Stimulated activated CD4-positive, alpha-beta T cell treated with anti-CD3 and anti-CD28 coated beads, Interleukin-2, amount 100 ng/mL, for 24 hours (primary cell): Measurements from ENCODE around the gene SLC9A6.
"Not testable (repeated sequence)": the region's sequence is repeated elsewhere in the genome, so short reads cannot be mapped to it uniquely, and the experiment has no call there.

Source experiments
- DNase-seq, 2 donors: peaks; one replicate each; pipeline ENCODE4 v3.0.0-alpha.2; 2020

Gene SLC9A6

DNA sequence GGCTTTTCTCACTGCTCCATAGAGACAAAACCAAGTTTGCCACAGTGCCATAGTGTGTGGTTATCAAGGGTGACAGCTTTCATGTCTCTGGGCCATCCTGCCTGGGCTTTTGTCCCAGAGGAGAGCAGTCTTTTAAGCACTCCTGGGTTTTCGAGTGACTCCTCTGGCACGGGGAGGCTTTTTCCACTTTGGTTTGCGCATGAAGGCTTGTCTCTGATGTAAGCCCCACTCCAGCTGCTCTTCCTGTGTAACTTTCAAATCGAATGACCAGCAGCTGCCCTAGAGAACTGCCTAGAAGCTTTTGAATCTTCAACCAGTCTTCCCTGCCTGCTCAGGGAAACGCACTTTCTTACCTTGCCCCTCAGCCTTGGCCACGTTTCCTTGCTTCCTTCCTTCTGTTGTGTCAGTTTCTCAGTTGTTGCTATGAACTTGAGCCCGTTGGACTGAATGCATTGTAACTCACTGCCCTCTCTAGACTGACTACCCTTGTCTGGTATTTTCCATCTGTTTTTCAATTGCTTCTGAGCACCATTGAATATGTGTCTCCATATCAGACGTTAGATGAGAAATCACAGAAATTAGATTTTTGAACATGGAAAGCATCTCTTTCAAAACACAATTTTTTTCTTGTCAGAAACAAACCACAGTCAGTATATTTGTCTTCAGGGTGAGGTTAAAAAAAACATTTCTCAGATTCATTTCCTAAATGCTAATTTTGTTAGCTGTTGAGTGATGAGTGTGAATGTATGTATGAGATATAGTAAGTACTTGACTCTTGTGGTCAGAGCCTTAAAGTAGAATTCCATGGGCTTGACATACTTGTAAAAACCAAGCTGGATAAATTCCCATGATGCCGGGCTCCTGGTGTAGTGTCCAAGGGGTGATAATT lies 45.3 kb downstream of the SLC9A6 start:
- no peak for DNase-seq

DNA sequence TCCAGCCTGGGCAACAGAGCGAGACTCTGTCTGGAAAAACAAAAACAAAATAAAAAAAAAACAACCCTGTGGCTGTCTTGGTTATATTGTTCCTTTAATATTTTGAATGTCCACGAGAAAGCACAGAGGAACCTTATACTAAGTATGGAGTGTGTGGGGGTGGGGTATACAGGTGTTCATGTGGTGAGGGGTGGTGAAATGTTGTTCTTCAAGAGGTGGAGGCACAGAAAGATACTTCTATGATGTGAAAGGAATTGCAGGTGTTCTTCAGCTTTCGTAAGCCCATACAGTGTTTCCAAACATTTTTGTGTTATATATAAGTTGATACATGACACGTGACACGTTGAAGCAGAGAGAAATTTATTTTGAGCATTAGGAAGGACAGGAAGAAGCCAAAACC lies 46.4 kb downstream of the SLC9A6 start:
- no peak for DNase-seq

DNA sequence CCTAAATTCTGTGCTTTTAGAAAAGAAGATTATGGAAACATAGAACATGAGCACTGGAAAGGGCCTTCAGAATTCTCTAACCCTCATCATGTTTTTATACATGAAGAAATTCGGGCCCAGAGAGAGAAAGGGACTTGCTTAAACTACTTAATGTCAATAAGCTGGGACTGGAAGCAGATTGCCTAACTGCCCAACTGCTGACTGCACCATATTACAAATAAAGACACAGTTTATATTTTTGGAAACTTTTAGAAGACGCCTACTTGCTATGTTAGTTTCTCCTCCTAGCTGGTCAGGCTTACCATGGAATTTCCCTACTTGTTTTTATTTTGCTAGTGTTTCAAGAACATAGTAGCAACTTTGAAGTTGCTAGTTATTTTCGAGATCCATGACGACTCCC lies 47.1 kb downstream of the SLC9A6 start:
- no peak for DNase-seq

DNA sequence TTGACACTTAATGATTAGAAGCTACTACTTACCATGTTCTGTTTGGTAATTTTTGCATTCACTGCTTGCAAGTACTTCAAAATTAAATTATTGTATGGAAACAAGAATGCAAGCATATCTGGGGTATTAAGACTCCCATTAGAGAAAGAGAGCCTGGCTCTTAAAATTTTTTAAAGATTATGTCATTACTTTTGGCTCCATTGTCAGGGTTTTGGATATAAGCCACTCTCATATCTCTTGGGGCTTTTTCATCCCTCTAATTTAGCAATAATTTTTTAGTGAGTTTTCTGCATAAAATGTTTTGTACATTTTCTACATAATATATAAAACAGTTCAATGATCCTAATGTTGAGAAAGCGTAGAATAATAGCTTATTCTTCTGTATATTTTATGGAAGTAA lies 49.4 kb downstream of the SLC9A6 start:
- no peak for DNase-seq

DNA sequence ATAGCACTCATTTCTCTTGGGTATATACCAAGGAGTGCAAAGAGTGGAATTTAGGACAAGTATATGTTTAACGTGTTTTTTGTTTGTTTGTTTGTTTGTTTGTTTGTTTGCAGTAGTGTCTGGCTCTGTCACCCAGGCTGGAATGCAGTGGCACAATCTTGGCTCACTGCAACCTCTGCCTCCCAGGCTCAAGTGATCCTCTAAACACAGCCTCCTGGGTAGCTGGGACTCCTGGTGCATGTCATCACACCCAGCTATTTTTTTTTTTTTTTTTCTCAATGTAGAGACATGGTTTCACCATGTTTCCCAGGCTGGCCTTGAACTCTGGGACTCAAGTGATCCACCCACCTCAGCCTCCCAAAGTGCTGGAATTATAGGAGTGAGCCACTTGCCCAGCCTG lies 50.4 kb downstream of the SLC9A6 start:
- DNase-seq, result no peak

DNA sequence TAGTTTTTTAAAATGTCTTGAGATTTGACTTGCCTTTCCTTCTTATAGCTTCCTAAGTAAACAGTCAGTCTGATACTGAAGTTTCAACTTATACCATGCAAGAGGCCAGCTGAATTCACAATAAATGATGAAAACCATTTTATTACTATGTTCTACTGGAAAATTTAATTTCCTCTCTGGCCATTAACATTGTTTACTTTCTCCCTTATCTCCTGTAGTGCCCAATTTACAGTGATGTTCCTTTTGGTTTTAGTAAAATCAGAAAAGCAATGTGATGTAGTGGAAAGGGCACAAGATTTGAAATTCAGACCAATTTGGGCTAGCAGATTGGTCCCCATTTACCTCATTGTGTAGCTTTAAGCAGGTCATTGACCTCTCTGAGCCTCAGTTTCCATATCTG lies 54.2 kb downstream of the SLC9A6 start:
- DNase-seq, result no peak

DNA sequence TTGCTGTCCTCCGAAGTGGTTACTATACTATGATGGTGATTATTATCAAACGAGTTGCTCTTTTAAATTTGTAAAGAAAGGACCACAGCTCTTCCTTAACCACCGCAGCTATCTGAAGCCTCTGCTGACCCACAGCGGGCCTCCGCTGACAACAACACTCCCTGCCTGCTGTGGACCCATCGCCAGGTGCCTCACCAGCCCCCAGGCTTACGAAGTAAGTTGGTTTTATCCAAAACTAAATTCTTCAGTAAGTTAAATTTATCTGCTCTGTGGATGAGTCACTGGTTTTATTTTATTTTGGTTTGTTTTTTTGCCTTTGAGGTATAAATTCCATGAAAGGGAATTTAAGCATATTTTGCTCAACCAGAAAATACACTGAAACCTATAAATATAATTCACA lies 54.7 kb downstream of the SLC9A6 start:
- no peak for DNase-seq

DNA sequence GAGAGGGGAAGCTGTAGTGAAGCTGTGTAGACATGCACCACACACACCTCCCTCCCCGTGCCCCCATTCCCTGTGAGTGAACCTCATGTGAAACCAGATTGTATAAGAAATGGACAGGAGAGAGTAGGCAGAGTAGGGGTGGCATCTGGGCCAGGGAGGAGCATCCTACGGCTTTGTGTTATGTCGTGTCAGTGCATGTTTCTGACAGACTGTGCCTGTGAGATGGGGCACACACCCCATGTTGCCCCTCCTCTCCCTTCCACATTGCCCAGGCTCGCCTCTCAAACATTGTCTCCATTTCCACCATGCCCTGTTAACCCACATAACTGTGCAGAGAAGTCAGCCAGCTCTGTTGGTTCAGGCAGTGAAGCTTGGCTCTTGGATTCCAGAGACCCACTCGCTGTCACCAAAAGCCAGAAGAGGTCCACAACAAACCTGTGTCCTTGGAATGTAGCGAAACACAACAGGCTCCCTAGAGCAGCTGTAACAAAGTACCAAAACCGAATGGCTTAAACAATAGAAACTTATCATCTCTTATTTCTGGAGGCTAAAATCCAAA lies 56.1 kb downstream of the SLC9A6 start:
- DNase-seq, result no peak

DNA sequence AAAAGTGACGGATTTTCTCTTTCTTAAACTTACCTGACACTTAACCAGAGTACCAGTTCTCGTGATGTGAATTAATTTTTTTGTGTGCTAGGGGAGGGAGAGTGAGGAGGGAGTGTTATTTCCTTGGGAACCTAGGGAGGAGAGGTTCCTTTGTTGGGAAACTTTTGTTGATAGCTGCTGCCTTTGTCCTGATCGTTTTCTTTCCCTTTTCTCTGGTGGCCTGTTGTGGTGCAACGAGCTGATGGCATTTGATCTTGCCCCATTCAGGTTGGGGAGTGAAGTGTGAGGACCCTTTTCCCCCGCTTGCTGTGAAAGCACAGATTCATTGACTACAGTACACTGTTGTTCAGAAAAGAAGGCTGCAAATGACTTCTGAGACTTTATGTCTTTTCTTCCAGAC lies 59.8 kb downstream of the SLC9A6 start:
- no peak for DNase-seq

DNA sequence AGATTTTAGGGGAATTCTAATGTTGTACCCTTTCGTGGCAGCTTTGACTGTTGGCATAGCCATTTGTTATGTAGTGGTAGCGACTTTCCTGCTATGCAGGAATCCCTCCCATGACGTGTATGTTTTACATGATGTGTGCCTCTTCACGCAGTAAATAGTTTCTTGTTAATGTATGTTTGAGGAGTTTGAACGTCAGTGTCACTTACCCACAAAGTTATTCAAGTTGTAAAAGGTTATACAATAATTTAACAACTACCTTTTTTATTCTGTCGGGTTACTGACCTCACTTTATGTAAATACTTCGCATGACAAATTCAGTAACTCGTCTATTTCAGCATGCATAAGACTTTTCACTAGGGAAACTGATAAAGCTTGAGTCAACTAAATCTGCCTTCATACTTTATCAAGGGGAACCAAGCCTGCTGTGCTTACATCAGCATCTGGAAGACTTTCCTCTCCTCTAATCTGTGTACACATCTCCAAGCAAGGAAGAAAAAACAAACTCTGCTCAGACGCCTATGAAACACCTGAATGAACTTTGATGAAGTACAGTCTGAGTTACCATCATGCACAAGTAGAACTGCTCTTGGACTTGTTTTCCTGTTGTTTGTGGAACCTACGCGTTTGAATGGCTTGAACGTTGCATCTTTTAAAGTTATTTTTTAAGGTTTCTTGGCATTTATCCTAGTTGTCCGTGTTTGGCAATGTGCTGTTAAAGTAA lies 61.2 kb downstream of the SLC9A6 start:
- no peak for DNase-seq

DNA sequence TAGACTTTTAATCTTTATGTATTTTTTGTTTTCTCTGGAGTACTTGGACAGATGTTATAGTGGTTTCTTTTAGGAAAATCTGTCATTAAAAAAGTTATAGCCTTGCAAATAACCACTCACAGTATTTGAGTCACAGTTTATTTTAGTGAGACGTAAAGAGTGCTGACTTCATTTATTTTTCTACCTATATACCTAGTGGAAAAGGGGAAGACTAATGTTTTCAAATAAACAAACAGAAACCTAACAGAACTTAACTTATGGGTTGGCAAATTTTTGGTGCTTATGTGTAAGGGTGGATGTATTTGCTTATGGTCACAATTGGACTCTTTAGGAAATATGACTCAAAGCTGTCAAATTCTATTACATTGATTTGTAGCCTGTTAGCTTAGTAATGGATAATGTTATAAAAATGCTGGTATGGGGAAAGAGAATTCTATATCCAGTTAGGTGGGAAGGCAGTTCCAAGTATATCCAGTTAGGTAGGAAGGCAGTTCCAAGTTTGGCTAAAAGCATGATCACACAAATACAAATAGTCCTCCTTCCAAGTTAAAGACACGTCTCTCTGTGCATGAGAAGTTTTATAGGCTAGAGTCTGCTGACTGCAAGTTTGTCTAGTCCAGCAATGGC lies 61.9 kb downstream of the SLC9A6 start:
- no peak for DNase-seq

DNA sequence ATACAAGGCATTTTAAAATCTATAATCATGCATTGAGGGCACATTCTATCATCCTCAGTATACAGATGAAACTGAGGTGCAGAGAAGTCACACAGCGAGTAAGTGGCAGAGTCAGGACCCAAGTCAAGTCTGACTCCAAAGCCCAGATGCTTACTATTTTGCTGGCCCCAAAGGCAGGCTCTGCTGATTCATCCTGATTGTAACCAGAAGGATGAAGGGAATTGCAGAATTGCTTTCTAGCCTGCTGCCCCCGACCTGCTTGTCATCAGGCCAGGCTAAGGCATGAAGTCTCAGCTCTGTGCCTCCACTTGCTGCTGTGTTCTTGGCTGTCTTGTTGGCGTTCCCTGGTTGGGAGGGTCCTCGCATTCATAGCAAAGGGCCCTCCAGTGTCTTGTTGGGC lies 62.7 kb downstream of the SLC9A6 start:
- no peak for DNase-seq

DNA sequence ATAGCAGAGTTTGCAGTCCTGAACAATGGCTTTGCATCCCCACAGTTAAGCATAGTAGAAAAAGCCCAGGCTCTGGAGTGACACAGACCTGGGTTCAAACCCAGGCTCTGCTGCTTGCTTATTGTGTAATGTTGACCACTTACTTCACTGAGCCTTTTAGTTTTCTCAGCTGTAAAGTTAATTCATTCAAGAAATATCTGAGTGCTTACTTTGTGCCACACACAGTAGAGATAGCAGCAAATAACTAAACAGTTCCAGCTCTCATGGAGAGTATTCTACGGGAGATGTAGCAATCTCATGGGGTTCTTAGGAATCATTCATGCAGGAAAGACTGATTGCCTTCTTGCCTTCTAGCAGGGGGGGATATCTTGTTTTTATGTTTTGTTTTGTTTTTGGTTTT lies 63.2 kb downstream of the SLC9A6 start:
- DNase-seq, result no peak

DNA sequence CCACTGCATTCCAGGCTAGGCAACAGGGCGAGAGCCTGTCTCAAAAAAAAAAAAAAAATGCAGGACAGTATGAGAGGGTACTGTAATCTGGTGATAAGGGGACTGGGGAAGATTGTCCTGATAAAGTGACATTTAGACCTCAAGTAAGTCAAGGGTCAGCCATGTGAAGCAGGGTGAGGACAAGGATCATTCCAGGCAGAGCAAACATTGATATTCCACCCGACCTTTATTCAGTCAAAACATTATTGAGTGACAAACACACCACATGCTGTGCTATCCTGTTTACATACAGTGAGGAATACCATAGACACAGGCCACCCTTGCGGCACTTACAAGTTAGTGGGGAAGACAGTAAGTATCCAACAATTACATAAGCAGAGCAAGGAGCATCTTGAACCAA lies 64.4 kb downstream of the SLC9A6 start:
- DNase-seq, result no peak

DNA sequence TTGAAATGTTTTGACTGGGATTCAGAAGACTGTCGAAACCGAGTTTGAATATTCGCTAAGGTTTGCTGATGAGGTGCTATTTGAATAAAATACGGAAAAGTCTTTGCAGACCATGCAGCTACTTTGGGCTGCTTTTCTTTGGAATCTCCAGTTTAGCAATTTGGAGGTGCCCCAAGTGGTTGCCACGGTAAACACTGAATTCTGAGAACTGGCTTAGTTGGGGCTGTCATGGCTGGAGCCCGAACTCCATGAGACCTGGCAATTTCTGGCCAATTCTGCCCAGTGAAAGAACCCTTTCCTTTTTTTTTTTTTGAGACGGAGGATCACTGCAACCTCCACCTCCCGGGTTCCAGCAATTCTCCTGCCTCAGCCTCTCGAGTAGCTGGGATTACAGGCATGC lies 65.6 kb downstream of the SLC9A6 start:
- not testable (repeated sequence) for DNase-seq

DNA sequence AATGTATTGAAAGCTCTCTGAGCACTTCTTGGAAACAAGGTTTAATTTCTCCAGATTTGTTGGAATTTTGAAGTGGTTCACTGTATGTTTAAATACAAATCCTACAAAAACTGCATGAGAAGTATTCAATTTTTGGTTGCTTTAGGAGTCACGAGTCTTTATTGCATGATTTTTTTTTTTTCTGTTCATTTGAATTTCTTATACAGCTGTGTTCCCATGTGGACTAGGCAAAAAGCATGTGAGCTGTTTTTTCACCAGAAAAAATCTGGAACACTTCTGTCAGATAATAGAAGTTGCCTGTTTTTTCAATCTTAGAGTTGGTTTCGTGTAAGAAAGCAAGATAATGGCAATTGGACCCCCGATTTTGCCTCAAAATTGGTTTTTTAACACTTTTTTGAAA lies 66.4 kb downstream of the SLC9A6 start:
- no peak for DNase-seq

DNA sequence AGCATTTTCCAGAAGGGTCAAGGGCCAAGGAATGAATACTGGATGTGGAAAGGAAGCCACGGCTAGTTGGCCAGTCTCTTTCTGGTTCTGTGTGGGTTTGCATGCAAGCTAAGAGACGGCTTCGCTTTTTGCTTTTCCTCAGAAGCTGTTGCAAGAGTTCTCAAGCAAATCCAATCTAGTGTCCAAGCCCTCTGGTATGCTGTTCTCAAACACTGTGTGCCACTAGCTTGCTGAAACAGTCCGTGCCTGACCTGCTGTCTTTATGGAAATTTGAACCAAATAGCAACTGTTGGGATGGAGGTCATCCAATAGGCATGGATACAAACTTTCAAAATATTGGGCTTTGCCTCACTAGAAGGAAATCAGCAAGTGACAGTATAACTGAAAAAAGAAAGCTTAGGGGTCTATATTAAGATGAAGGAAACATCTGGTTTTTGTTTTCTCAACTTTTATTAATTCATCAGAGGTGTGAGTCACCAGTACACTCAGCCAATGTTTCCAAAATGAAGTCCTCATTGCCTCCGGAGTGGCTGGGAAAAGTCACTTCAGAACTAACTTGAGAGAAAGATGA lies 70.5 kb downstream of the SLC9A6 start:
- DNase-seq, result no peak

DNA sequence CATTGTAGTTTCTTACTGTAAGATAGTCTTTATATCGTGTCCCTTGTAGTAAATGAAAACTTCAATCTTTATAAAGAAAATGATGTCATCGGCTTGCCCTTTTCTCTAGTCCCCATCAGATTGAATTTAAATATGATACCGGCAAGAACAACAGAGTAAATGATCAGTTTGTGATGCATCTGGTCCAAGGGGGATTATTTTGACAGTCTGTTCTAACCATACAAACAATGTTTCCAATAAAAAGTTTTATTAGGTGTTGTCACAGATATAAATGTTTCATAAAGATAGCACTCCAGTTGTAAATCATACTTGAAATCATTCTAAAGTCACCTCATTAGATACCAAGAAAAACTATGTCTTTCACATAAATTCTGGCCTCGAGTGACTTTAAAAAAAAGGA lies 72.3 kb downstream of the SLC9A6 start:
- no peak for DNase-seq

DNA sequence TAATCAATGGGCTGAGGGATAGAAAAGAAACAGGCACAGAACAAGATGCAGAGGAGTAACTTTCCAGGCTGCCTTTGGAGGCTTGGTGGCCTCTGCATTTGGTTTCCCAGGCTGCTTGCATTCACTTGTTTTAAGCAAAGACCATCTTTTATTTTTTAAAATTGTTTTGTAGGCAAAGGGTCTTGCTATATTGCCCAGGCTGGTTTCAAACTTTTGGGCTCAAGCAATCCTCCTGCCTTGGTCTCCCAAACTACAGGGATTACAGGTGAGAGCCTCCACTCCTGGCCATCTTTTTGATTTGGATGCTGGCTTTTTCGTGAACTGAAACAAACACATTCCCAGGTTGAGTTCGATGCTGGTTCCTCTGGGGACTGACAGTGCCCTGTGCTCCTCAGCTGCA lies 74.1 kb downstream of the SLC9A6 start:
- DNase-seq, result no peak

DNA sequence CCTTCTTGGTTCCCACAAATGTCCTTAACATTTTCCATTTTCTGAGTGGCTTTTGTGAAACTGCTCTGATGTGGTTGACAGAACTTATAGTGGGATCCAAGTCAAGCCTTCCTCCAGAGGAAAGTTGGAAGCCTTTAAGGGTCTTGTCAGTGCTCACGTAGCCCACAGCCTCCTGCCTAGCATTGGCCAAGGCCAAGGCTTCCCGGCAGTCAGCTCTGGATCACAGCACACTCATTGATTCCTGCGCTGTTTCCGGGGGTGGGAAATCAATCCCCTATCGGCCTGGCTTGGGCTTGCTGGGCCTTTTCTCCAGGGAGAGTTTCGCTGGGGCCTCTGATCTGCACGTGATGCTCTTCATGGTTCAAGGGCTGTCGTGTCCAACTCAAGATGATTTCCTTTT lies 76.1 kb downstream of the SLC9A6 start:
- DNase-seq, result no peak

DNA sequence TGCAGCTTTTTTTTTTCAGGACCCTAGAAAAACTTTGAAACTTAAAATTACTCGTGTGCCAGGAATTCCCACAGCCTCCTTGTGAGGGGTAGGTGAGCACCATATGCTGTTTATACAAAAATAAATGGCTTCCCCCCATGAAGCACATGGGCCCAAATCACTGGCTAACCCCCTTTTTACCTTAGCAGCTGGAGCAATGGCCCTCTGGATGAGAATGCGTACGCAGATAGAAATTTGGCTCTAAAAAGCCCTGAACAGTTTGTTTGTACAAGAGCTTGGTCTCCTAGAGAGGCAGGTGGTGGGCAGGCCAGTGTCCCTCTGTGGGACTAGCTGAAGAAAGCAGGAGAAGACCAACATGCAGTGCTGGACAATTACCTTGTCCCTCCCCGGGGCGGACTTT lies 76.5 kb downstream of the SLC9A6 start:
- DNase-seq, result no peak

DNA sequence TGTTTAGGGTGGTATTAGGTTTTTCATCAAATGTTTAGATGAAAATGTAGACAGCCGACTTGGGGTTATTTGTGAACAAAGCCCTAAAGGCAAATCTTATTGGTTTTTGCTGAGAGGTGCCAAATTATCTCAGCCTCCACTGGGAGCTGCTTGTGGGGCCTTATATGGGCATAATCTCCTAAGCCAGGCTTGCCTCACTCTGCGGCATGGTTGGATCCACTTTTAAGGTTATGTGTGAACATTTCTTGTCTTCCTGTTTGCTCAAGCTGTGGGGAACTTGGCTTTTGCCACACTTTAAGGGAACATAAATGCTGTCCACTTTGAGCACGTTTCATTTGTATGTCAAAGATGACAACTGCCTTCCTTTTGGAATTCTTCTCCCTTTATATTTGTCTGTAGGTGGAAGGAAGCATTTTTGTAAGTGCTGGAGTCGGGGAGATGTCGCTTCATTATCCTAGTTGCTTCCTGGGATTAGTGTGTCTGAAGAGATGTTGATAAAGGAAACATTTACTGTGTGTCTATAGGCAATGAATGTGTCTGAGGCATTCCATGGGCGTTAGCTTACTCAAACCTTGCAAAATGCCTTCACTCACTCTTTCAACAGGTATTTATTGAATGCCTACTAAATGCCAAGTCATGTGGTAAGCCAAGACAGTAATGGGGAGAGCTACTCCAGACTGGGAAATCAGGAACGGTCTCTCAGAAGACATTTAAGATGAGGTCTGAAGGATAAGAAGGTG lies 78.3 kb downstream of the SLC9A6 start:
- no peak for DNase-seq

DNA sequence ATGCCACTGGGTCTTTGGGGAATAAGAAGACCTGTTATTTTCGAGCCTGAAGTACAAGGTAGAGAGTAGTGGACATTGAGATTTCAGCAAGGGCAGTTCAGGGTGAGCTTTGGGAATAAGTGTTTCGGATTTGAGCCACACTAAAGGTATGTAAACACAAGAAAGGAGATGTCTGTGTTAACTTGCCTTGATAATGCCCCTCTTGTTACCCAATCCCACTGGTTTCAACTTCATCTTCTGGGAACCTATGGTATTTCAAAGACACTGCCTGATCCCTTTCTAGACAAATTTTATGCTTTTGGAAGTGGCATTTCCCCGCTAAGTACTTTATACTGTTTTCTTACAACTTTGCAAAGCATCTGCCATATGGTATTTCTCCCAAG lies 79.4 kb downstream of the SLC9A6 start:
- DNase-seq, result no peak
